Cardiac fibroblast (primary cell): ENCODE measurements around the gene AMPD2.

Source experiments
- DNase-seq, 2 donors: peaks; one replicate each; pipeline versions ENCODE4 v3.0.0 to v3.0.0-alpha.2; 2010; ENCODE audit warnings: low read depth in 2 of 2
- H3K4me3 ChIP-seq, 2 donors: replicated peaks in 1 of 2; 1 replicate in 1 of 2; 2 replicates in 1 of 2; pipeline ENCODE4 v1.5.1; 2011; ENCODE audit warnings: low read depth in 2 of 2, low read length in 2 of 2, mild to moderate bottlenecking in 2 of 2, moderate library complexity in 1 of 2
- TF ChIP-seq, protein P1 (sequence below): IDR thresholded peaks from one replicate; pipeline ENCODE4 v1.5.1; 2011; ENCODE audit warnings: low read depth, mild to moderate bottlenecking, low read length, inconsistent platforms

The AMPD2 gene

DNA sequence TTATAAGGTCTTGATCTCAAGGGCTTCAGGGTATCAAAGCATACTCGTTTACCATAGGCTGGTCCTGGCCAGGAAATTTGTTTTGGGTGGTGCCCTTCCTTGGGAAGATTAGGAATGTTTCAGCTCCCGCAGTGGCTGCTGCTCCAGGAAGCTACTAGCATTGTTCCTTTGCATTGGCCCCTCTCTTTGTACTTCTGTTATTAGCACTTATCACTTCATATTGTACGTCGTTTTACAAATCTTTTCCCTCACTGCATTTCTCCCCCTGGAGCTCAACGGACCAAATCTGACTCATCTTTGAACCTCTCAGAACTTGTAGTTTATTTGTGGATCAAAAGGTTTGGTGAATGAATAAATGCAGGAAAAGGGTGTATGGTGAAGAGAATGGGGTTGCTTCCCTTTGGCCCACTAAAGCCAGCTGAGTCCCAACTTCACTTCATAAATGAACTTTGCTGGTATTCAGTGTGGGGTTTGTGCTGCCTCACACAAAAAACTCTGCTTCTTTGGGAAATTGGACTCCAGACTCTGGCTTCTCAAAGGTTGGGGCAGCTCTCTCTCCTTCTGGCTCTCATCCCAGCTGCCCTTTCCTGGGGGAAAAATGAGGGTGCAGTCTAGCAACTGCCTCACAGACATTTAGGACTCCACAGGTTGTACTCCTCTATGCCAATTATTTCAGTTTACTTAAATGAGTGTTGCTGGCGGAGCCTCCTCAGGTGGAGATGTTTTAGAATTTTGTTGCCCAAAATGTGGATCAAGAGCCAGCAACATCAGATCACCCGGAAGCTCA, 6.1 kb upstream of the AMPD2 start:
- DNase-seq: peak in 1 of 2 donors; percentile 69
- TF ChIP-seq, protein P1, sequence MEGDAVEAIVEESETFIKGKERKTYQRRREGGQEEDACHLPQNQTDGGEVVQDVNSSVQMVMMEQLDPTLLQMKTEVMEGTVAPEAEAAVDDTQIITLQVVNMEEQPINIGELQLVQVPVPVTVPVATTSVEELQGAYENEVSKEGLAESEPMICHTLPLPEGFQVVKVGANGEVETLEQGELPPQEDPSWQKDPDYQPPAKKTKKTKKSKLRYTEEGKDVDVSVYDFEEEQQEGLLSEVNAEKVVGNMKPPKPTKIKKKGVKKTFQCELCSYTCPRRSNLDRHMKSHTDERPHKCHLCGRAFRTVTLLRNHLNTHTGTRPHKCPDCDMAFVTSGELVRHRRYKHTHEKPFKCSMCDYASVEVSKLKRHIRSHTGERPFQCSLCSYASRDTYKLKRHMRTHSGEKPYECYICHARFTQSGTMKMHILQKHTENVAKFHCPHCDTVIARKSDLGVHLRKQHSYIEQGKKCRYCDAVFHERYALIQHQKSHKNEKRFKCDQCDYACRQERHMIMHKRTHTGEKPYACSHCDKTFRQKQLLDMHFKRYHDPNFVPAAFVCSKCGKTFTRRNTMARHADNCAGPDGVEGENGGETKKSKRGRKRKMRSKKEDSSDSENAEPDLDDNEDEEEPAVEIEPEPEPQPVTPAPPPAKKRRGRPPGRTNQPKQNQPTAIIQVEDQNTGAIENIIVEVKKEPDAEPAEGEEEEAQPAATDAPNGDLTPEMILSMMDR: no peak

GRCh38 chr1:109615879-109616278, 3.8 kb upstream of the AMPD2 start:
- H3K4me3 ChIP-seq: no peak overlapping the region
- TF ChIP-seq, protein P1: no peak
- peak in 1 of 2 donors; percentile 26 for DNase-seq

More for the DNA sequence above, 6.1 kb upstream of the AMPD2 start:
- H3K4me3 ChIP-seq: no peak overlapping the region

DNA sequence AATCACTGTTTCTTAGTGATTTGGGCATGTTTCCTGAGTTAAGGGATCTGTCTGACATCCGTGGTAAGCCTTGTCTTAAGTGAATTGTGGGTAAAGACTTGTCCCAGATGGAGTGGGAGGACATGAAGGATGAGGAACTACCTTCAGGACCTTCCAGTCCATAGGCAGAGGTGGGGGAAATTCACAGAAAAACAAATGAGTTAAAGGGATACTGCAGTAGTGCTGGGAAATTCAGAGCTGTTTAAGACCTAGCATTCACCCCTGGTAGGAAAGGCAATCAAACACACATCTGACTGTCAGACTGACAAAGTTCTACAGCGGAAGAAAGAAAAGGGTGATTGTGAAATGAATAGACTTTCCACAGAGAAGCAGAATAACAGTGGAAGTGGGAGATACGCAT, 3.2 kb upstream of the AMPD2 start:
- TF ChIP-seq, protein P1: no peak
- no peak overlapping the region for H3K4me3 ChIP-seq
- DNase-seq: no peak

GRCh38 chr1:109617291-109617801, 2.3 kb upstream of the AMPD2 start:
- no peak overlapping the region for H3K4me3 ChIP-seq
- TF ChIP-seq, protein P1: no peak
- peak; percentile 93 to 94 for DNase-seq

- DNase-seq: no peak
- TF ChIP-seq, protein P1: no peak
- peak overlapping the region; percentile 73 to 89 for H3K4me3 ChIP-seq
These were observed 719 bp upstream of the AMPD2 start for GRCh38 chr1:109618661-109619575.

DNA sequence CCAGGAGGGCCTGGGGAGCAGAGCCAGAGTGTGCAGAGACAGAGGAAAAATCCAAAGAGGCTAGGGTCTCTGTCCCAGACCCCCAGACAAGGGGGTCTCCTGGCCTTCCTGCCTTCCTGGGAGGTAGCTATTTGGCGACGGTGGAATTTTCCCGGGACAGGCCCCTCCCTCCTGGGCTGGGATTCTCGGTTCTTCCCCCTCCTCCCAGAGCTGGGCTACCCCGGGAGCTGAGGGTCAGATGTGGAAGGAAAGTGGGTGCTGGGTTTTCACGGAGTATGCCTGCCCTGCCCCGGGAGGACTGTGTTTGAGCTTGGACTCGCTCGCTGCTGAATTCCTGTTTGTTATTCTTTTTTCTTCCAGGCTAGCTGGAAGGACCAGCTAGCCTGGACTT, 759 bp downstream of the AMPD2 start:
- TF ChIP-seq, protein P1: no peak
- H3K4me3 ChIP-seq: peak overlapping the region; percentile 73 to 89
- DNase-seq: peak; percentile 51 to 76
